HG02623 (cell line): ENCODE results near the gene SPECC1.
"Not testable (repeated sequence)": the region's sequence is repeated elsewhere in the genome, so short reads cannot be mapped to it uniquely, and the experiment has no call there.

Experiments
- ATAC-seq: cut with Tn5 transposase; IDR thresholded peaks from one replicate; pipeline ENCODE4 v1.9.1; 2021; ENCODE audit warnings: moderate library complexity; ENCODE audit not compliant: unreplicated experiment

SPECC1 gene

GRCh38 chr17:20228410-20228809, 219.3 kb downstream of the SPECC1 start:
- ATAC-seq, result no peak

GRCh38 chr17:20228860-20229259, 219.7 kb downstream of the SPECC1 start:
- ATAC-seq, result no peak

GRCh38 chr17:20230924-20231323, 221.8 kb downstream of the SPECC1 start:
- no peak for ATAC-seq

DNA sequence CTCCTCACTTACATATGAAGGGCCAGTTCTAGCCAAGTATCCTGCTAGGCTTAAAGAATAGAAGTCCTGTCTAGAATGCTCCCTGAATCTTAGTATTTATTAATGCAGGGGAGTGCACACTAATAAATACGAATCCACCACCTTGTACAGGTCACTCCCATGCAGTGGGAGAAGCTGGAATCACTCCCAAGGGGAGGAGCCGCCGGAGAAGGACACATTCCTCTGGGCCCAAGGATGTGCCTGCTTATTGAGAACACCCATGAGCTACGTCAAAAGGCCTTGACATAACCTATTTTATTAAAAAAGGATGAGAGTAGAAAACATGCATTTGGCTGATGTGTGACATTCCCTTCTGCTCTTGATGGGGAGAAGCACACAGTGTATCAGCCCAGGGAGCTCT, 223.5 kb downstream of the SPECC1 start:
- no peak for ATAC-seq

- no peak for ATAC-seq
Observed at GRCh38 chr17:20234276-20234675, 225.1 kb downstream of the SPECC1 start.

DNA sequence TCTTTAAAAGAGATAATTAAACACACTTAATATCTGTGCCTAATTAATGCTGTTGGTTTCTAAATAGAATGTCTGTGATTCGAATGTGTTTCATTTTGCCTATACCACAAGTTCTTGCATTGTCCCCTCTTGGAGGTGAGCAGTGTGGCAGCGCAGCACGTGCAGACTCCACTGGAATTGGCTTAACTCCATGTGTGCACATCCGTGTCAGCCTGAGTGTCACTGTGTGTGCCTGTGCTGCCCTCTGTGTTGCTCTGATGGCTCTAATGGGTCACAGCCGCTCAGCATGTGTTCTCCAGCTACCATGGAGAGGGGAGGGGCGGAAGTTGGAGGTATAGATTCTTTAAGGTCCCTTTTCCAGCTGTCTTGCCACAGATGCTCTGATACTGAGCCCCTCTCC, 226.6 kb downstream of the SPECC1 start:
- no peak for ATAC-seq

DNA sequence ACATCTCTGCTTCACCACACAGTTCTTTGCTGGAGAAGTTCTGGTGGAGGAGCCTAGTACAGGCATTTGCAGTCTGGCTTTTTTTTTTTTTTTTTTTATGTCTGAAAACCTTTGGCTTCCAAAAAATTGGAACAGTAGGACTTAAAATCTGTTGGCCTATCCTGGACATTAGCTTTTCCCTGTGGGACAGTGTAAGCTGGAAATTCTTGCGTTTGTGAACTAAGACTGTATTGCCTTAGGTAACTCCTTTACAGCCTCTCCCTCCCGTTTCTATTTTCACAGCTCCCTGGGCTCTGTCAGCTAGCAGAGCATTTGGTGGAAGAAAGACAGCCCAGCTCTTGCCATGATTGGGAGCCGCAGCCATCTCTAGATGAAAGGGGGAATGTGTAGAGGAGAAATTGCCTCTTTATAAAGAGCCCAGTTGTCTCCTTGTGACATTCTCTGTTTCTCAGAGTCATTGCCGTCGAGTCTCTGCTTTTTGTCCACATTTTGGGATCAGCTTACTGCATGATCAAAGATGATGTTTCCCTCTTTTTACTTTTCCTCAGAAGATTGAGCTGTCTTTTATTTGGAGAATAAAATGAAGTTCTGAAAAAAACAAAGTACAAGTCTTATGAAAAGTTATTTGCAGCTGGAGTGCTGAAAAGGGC, 227.5 kb downstream of the SPECC1 start:
- ATAC-seq, result no peak

DNA sequence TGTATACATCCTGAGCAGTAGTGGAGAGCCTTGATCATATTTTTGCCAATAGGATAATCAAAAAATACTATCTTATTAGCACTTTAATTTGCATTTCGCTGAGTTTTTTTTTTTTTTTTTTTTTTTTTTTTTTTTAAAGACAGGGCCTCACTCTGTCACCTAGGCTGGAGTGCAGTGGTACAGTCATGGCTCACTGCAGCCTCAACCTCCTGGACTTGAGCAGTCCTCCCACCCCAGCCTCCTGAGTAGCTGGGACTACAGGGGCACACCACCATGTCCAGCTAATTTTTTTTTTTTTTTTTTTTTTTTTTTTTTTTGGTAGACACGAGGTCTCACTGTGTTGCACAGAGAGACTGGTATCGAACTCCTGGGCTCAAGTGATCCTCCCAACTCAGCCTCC, 230.6 kb downstream of the SPECC1 start:
- not testable (repeated sequence) for ATAC-seq

- no peak for ATAC-seq
Observed at GRCh38 chr17:20241855-20242254, 232.7 kb downstream of the SPECC1 start.

DNA sequence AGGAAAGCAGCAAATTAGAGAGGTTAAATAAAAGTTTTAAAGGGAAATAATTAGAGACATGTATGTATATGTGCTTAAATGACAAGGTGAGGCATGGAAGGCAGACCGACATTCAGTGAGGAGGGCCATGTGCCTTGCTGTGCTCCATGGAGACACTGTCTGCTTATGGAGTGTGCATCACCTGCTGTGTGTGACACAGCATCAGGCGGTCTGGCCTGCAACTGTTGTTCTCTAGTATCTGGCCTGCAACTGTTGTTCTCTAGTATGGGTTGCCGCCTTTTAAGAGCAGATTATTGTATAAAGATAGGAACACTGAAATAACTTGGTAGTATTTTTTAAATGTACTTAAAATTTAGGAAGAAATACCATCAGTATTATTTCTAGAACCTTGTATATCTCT, 233.1 kb downstream of the SPECC1 start:
- ATAC-seq, result no peak

GRCh38 chr17:20243524-20243923, 234.4 kb downstream of the SPECC1 start:
- ATAC-seq, result no peak

DNA sequence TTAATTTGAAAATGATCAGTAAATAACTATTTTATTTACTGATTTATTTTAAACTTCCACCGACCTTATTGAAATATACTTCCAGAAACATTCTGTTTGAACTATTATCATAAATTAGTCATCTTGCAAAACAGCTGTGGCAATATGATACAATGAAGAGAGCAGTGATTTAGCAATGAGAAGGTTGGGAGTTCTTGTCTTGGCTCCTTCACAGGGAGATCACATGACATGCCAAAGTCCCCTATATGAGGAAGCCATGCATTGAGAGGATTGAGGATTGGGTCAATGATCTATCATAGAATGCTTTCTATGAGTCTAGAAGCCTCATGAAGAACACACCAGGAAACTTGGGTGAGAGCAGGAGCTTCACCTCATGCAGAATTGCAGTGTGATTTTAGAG, 235.5 kb downstream of the SPECC1 start:
- ATAC-seq, result no peak

DNA sequence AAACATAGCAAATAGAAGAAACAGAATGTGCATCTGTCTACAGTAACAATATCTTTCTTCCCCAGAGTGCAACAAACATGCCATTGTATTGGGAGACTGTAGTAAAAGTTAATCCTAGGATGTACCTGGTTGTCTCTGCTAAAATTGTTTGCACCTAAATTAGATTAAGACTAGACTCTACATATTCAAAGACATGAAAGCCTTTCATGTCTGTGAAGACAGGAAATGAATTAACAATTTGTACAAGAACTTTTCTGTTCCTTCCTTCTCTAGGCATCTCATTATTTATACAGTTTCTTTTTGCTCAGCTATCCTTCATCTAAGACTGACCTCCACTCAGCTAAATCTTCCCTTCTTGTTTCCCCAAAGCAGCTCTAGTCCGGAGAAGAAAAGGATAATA, 237.5 kb downstream of the SPECC1 start:
- no peak for ATAC-seq

GRCh38 chr17:20253323-20253722, 244.2 kb downstream of the SPECC1 start:
- ATAC-seq, result no peak

GRCh38 chr17:20254541-20254940, 245.4 kb downstream of the SPECC1 start:
- ATAC-seq, result no peak

- ATAC-seq, result no peak
Observed at GRCh38 chr17:20256144-20256543, 247.0 kb downstream of the SPECC1 start.

DNA sequence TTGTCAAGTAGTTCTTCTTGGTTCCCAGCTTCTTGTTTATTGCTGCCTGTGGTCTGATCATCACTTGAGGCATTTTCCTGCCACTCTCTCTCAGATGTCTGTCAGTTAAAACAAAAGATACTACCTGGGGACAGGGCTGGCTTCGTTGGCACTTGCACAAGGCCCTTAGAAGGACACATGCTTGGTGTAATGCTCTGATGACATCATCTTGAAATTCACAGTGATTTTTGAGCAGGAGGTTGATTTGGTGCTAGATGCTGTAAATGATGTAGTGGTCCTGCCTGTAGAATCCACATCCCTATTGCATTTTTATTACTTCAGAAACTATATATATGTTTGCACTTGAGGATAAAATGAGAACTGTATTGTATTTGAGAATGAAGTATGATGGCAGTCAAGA, 247.8 kb downstream of the SPECC1 start:
- ATAC-seq, result no peak

DNA sequence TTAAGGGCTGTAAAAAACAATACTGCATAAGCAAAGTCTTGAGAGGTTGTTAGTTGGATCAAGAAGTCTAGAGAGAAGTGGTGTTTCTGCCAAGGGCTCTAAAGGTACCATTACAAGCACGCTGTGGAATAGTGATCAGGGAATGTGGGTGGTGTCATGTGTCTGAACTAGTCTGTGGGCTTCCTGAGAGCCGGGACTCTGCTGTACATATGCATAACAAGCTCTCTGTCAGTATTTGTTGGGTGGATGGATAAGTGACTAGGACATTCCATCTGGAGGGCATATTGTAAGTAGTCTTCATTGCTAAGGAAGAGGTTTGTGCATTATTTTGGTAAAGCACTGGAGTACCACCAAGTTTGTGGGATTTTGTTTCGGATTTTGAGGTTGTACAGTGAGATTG, 248.6 kb downstream of the SPECC1 start:
- no peak for ATAC-seq

DNA sequence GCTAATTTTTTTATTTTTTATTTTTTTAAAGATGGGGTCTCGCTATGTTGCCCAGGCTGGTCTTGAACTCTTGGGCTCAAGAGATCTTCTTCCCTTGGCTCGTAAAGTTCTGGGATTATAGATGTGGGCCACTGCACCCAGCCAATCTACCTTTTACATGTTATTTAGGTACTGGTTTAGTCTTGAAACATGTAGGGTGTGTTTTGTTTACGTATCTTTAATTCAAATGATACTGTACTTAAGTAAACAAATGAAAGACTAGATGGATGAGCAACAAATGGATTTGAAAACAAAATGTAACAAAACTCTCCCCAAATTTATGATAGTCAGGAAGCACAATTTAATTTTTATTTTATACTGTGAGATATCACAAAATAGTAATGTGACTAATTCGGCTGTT, 250.5 kb downstream of the SPECC1 start:
- ATAC-seq, result no peak

DNA sequence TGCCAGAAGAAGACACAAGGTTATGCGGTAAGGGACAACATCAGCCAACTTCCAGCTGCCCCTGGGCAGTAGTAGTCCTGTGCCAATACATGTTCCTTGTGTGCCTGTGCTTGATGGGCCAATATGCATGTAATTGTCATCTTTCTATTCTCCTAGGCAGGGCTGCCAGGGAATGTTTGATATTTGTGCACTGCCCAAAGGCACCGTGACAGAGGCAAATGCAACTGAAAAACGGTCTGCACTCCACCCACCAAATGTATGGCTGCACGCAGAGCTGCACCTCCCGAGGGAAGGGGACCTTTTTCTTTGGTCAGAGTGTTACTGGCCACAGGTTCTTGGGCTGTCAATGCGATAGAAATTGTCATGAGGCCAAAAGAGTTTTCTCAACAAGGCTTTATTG, 251.1 kb downstream of the SPECC1 start:
- ATAC-seq, result no peak

- no peak for ATAC-seq
Observed at GRCh38 chr17:20262226-20263114, 253.3 kb downstream of the SPECC1 start.

- not testable (repeated sequence) for ATAC-seq
Observed at GRCh38 chr17:20263115-20263433, 253.9 kb downstream of the SPECC1 start.

- no peak for ATAC-seq
Observed at GRCh38 chr17:20263595-20263994, 254.4 kb downstream of the SPECC1 start.
